Neural progenitor cell (in vitro differentiated cells): ENCODE data around the gene TMCC1. TPM values are rescaled to one million over a fixed set of nuclear protein-coding genes. Genes with fewer than 3 reads are reported as not detected.
A peak's percentile ranks its signal among the peaks of the same experiment; 100 is the strongest.

Experiments used
- DNase-seq: peaks from one replicate; pipeline ENCODE4 v3.0.0-alpha.2; 2016; ENCODE audit warnings: low spot score
- H2AFZ ChIP-seq: fragments of 200-600 bp; sonication (generic); replicated peaks from 2 replicates; pipeline ENCODE4 v1.6.1; 2016; ENCODE audit warnings: antibody characterized with exemption
- H3F3A ChIP-seq: fragments of 200-600 bp; sonication (generic); 2 replicates; pipeline ENCODE4 v1.6.1; 2016; ENCODE audit warnings: antibody characterized with exemption, low read depth
- H3K27ac ChIP-seq: fragments of 200-600 bp; sonication (generic); 2 replicates; pipeline ENCODE4 v1.5.1; 2016; ENCODE audit warnings: mild to moderate bottlenecking
- H3K27me3 ChIP-seq: fragments of 200-600 bp; sonication (generic); 2 replicates; pipeline ENCODE4 v1.6.1; 2016; ENCODE audit warnings: mild to moderate bottlenecking, moderate library complexity
- H3K36me3 ChIP-seq: fragments of 200-600 bp; sonication (generic); 2 replicates; pipeline ENCODE4 v1.5.1; 2016
- H3K4me1 ChIP-seq: fragments of 200-600 bp; sonication (generic); 2 replicates; pipeline ENCODE4 v1.6.1; 2016; ENCODE audit warnings: mixed run types
- H3K4me2 ChIP-seq: fragments of 200-600 bp; sonication (generic); 2 replicates; pipeline ENCODE4 v1.6.1; 2016
- H3K4me3 ChIP-seq: fragments of 200-600 bp; sonication (generic); 2 replicates; pipeline ENCODE4 v1.5.1; 2016
- H3K79me2 ChIP-seq: fragments of 200-600 bp; sonication (generic); 2 replicates; pipeline ENCODE4 v1.6.1; 2016; ENCODE audit warnings: low read depth
- H3K9ac ChIP-seq: fragments of 200-600 bp; sonication (generic); 2 replicates; pipeline ENCODE4 v1.6.1; 2016
- H3K9me3 ChIP-seq: fragments of 200-600 bp; sonication (generic); 2 replicates; pipeline ENCODE4 v1.5.1; 2016; ENCODE audit warnings: low read depth
- H4K20me1 ChIP-seq: fragments of 200-600 bp; sonication (generic); 2 replicates; pipeline ENCODE4 v1.6.1; 2016; ENCODE audit warnings: low read depth
- H3K27ac Mint-ChIP-seq: 3 replicates; pipeline ENCODE4 v1.8.0; 2021; ENCODE audit warnings: mixed read lengths
- H3K27me3 Mint-ChIP-seq: 2 replicates; pipeline ENCODE4 v1.8.0; 2022; ENCODE audit warnings: low read depth, mild to moderate bottlenecking, inconsistent platforms, moderate library complexity, mixed read lengths; ENCODE audit not compliant: insufficient read depth
- H3K36me3 Mint-ChIP-seq: 3 replicates; pipeline ENCODE4 v1.8.0; 2021; ENCODE audit warnings: mixed read lengths
- H3K4me1 Mint-ChIP-seq: 3 replicates; pipeline ENCODE4 v1.8.0; 2021; ENCODE audit warnings: mixed read lengths
- H3K4me3 Mint-ChIP-seq: 3 replicates; pipeline ENCODE4 v1.8.0; 2021; ENCODE audit warnings: mild to moderate bottlenecking, moderate library complexity, mixed read lengths
- H3K9me3 Mint-ChIP-seq: 3 replicates; pipeline ENCODE4 v1.8.0; 2020; ENCODE audit warnings: mixed read lengths
- EZH2 ChIP-seq: fragments of 200-600 bp; sonication (generic); IDR thresholded peaks from 2 replicates; pipeline ENCODE4 v1.6.1; 2017; ENCODE audit warnings: antibody characterized with exemption, mild to moderate bottlenecking, moderate library complexity
- EZH2phosphoT487 ChIP-seq: fragments of 200-600 bp; sonication (generic); IDR thresholded peaks from 2 replicates; pipeline ENCODE4 v1.6.1; 2017; ENCODE audit warnings: antibody characterized with exemption
- total RNA-seq: library from RNA; depleted of rRNA; stranded (reverse); fragments of >200 nt; gene quantifications from 2 replicates; pipeline ENCODE4 v1.2.3, GENCODE V29; 2015; ENCODE audit warnings: low replicate concordance
- TF ChIP-seq, protein P1 (sequence below): fragments of 200-600 bp; sonication (generic); IDR thresholded peaks from 2 replicates; pipeline ENCODE4 v1.5.1; 2017; ENCODE audit warnings: antibody characterized with exemption, mild to moderate bottlenecking

TMCC1 gene
- total RNA-seq, 1 donor from 2014 or later = 29.8 TPM

GRCh38 chr3:129688271-129688895, 205.1 kb downstream of the TMCC1 start:
- no peaks in the 10 kb centered on the region for H3K27me3 Mint-ChIP-seq
- Histone ChIP-seq H2AFZ (no peak overlapping the region), H3K4me3 (peak overlapping the region; percentile 51), H3K4me1 (peaks cover 66% of the 10 kb centered on the region), H3F3A (peaks cover 58% of the 10 kb centered on the region), H3K27me3 (no peaks in the 10 kb centered on the region), H3K9me3 (no peaks in the 10 kb centered on the region), H3K9ac (no peak overlapping the region), H3K4me2 (peak overlapping the region; percentile 87), H3K27ac (peak overlapping the region; percentile 92), H3K79me2 (peaks cover 55% of the 10 kb centered on the region), H4K20me1 (no peaks in the 10 kb centered on the region), H3K36me3 (no peaks in the 10 kb centered on the region)
- peaks cover 52% of the 10 kb centered on the region for H3K4me1 Mint-ChIP-seq
- peak; percentile 75 for TF ChIP-seq EZH2phosphoT487
- TF ChIP-seq EZH2 = no peak
- TF ChIP-seq, protein P1, sequence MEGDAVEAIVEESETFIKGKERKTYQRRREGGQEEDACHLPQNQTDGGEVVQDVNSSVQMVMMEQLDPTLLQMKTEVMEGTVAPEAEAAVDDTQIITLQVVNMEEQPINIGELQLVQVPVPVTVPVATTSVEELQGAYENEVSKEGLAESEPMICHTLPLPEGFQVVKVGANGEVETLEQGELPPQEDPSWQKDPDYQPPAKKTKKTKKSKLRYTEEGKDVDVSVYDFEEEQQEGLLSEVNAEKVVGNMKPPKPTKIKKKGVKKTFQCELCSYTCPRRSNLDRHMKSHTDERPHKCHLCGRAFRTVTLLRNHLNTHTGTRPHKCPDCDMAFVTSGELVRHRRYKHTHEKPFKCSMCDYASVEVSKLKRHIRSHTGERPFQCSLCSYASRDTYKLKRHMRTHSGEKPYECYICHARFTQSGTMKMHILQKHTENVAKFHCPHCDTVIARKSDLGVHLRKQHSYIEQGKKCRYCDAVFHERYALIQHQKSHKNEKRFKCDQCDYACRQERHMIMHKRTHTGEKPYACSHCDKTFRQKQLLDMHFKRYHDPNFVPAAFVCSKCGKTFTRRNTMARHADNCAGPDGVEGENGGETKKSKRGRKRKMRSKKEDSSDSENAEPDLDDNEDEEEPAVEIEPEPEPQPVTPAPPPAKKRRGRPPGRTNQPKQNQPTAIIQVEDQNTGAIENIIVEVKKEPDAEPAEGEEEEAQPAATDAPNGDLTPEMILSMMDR = no peak
- H3K36me3 Mint-ChIP-seq = peaks cover 4% of the 10 kb centered on the region
- peak overlapping the region; percentile 89 for H3K4me3 Mint-ChIP-seq
- H3K27ac Mint-ChIP-seq = peak overlapping the region; percentile 94
- peaks cover 6% of the 10 kb centered on the region for H3K9me3 Mint-ChIP-seq
- peak; percentile 96 for DNase-seq

DNA sequence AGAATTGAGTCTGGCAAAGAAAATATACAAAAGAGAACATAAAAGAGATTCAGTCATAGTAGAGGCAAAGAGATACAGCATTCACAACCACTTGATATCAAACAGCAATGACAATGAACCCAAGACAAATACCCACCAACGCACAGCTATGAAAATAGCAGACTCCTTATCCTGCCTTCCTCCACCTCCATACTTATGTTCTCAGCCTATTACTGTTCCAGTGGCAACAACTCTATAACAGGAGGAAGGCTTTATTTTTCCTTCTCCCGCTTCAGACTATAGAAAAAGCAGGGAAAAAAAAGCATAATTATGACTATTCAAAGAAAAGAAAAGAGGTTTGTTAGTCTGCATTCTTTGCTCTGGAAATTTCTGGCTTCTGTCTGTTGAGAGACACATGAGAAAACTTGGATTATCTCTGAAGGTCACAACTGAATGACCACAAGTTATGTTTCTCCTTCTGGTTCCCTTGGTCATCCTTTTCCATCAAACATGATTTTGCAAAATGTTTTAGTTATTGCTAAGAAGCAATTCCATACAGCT, 205.9 kb downstream of the TMCC1 start:
- Histone ChIP-seq H3K4me1 (peaks cover 70% of the 10 kb centered on the region), H3K79me2 (peaks cover 62% of the 10 kb centered on the region), H2AFZ (no peak overlapping the region), H3K9ac (no peak overlapping the region), H4K20me1 (no peaks in the 10 kb centered on the region), H3K4me3 (peak overlapping the region; percentile 51), H3K27ac (peak overlapping the region; percentile 92), H3K9me3 (no peaks in the 10 kb centered on the region), H3K36me3 (no peaks in the 10 kb centered on the region), H3F3A (peaks cover 58% of the 10 kb centered on the region), H3K27me3 (no peaks in the 10 kb centered on the region), H3K4me2 (peak overlapping the region; percentile 87)
- DNase-seq = no peak
- no peaks in the 10 kb centered on the region for H3K27me3 Mint-ChIP-seq
- H3K27ac Mint-ChIP-seq = peak overlapping the region; percentile 81
- H3K4me1 Mint-ChIP-seq = peaks cover 52% of the 10 kb centered on the region
- peaks cover 6% of the 10 kb centered on the region for H3K9me3 Mint-ChIP-seq
- peak overlapping the region; percentile 89 for H3K4me3 Mint-ChIP-seq
- TF ChIP-seq, protein P1 = no peak
- H3K36me3 Mint-ChIP-seq = peaks cover 4% of the 10 kb centered on the region

DNA sequence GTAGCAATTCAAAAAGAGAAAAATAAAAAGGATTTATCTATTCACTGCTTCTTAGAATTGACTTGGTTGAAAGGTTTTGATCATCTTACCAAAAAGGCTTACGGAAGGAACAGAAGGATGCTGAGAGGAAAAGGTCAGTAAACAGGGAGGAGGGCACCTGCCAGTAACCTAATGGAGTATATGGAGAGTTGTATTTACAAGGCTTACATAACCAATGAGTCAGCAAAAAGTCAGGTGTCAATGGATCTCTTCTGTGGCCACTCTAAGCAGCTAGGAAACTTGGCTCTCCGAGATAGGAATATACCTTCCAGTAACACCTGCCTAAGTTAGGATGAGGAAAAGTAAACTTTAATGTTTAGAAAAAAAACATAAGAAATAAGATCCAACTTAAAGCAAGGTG, 206.6 kb downstream of the TMCC1 start:
- peaks cover 69% of the 10 kb centered on the region for H3K79me2 ChIP-seq
- no peak overlapping the region for H3K9ac ChIP-seq
- H3K4me3 ChIP-seq = peak overlapping the region; percentile 51
- H3K9me3 ChIP-seq = no peaks in the 10 kb centered on the region
- H3K4me3 Mint-ChIP-seq = peak overlapping the region; percentile 63
- H4K20me1 ChIP-seq = no peaks in the 10 kb centered on the region
- H3K4me2 ChIP-seq = peak overlapping the region; percentile 87
- H3K4me1 Mint-ChIP-seq = peaks cover 52% of the 10 kb centered on the region
- TF ChIP-seq, protein P1 = no peak
- TF ChIP-seq EZH2phosphoT487 = no peak
- TF ChIP-seq EZH2 = no peak
- no peaks in the 10 kb centered on the region for H3K36me3 ChIP-seq
- no peak overlapping the region for H3K27ac Mint-ChIP-seq
- peaks cover 6% of the 10 kb centered on the region for H3K9me3 Mint-ChIP-seq
- peak overlapping the region; percentile 92 for H3K27ac ChIP-seq
- no peaks in the 10 kb centered on the region for H3K27me3 Mint-ChIP-seq
- DNase-seq = no peak
- H3K27me3 ChIP-seq = no peaks in the 10 kb centered on the region
- peaks cover 4% of the 10 kb centered on the region for H3K36me3 Mint-ChIP-seq
- H3F3A ChIP-seq = peaks cover 54% of the 10 kb centered on the region
- no peak overlapping the region for H2AFZ ChIP-seq
- H3K4me1 ChIP-seq = peaks cover 70% of the 10 kb centered on the region
